GM12892 (cell line): ENCODE data around the gene TUSC7.

Experiments used
- POLR2A ChIP-seq: IDR thresholded peaks from 2 replicates; pipeline ENCODE4 v1.6.1; 2011; ENCODE audit warnings: low read depth, low read length, control low read depth
- POLR2AphosphoS5 ChIP-seq: IDR thresholded peaks from 2 replicates; pipeline ENCODE4 v1.6.1; 2011; ENCODE audit warnings: low read depth, low read length, control low read depth

GRCh38 chr3:116667791-116668190 lies 41.8 kb upstream of the TUSC7 start:
- TF ChIP-seq POLR2AphosphoS5 (no peak), POLR2A (no peak)
